ENCODE data around the gene ULK1.

Gene ULK1

GRCh38 chr12:131909081-131909751 is 14.8 kb downstream of the ULK1 start:
- no peak for DNase-seq

DNA sequence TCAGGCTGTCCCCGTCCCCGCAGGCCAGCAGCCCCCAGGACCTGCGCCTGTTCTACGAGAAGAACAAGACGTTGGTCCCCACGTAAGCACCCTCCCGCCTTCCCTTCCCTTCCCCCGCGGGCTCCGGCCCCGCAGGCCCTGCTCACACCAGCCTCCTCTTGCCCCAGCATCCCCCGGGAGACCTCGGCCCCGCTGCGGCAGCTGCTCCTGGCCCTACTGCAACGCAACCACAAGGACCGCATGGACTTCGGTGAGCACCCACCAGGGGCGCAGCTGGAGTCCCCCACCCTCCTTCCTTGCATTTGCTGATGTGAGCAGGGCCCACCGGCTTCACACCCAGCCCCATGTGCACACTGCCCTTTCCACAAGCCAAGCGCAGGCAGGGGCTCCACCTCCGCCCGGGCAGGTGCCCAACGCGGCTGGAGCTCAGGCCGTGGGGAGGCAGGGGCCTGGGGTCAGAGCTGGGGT is 15.4 kb downstream of the ULK1 start:
- DNase-seq = no peak

- DNase-seq = no peak
These were observed 16.0 kb downstream of the ULK1 start for GRCh38 chr12:131910302-131911027.

GRCh38 chr12:131911028-131911650 is 16.7 kb downstream of the ULK1 start:
- no peak for DNase-seq

DNA sequence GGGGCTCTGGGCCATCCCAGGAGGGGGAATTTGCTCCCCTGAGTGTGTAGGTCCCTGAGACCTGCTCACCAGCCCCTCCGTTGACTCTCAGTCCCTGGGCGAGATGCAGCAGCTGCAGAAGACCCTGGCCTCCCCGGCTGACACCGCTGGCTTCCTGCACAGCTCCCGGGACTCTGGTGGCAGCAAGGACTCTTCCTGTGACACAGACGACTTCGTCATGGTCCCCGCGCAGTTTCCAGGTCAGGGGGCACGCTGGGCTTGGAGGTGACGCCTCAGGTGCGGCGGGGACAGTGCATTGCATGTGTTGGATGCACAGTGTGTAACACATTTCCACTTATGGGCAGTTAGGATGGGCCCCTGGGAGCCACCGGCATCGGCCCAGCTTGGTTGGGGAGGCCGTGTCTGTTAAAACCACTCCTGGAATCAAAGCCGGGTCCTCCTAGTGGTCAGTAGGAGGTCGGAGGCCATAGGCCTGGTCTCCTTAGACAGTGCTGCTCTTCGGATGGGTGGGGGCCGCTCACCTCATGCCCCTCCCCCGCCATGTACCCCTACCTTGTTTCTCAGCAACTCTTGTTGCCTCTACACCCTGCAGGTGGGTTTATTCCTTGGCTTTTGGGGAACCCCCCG is 17.5 kb downstream of the ULK1 start:
- DNase-seq = no peak

GRCh38 chr12:131912518-131913274 is 18.3 kb downstream of the ULK1 start:
- peak; percentile 65 for DNase-seq

- no peak for DNase-seq
These were observed 19.2 kb downstream of the ULK1 start for GRCh38 chr12:131913666-131914065.

DNA sequence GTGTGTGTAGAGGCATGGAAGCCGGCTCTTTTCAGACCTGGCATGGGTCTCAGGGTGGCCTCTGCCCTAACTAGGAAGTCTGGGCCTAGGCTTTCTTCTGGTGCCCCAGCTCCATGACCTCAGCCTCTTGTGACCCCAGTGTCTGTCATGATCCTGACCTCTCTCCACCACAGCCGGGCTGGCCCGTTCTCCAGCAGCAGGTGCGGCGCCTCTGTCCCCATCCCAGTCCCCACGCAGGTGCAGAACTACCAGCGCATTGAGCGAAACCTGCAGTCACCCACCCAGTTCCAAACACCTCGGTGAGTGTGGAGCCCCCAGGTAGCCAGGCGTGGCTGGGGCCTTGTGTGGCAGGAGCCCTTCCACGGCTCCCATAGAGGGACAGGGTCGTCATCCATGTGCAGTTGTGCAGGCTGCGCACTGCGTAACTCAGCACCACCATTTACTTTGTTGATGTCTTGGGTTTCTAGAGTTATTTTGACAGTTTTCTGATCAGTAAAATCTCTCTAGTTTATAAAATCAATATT is 19.8 kb downstream of the ULK1 start:
- DNase-seq = no peak

DNA sequence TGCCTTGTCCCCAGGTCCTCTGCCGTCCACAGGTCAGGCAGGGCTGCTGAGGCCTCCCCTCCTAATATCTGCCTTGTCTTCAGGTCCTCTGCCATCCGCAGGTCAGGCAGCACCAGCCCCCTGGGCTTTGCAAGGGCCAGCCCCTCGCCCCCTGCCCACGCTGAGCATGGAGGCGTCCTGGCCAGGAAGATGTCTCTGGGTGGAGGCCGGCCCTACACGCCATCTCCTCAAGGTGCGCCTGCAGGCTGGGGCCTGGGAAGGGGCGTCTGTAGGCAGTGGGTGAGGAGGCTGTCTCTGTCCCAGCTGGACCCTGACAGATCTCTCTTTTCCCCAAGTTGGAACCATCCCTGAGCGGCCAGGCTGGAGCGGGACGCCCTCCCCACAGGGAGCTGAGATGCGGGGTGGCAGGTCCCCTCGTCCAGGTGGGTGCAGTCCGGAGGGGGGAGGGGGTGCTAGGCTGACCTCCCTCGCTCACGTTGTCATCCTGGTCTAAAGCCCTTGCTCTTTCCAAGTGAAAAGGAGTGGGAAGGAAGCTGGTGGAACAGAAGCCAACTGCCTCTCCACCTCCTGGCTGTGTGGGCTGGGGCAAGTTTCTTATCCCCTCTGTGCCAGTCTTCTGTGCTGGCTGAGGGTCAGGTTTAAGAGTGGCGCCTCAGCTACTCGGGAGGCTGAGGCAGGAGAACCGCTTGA is 20.7 kb downstream of the ULK1 start:
- DNase-seq = no peak

DNA sequence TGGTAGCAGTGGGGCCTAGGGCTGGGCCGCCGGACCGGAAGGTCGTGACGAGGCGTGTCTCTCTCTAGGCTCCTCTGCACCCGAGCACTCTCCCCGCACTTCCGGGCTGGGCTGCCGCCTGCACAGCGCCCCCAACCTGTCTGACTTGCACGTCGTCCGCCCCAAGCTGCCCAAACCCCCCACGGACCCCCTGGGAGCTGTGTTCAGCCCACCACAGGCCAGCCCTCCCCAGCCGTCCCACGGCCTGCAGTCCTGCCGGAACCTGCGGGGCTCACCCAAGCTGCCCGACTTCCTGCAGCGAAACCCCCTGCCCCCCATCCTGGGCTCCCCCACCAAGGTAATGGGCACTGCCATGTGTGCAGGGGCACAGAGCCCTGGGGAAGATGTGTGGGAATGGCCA is 21.4 kb downstream of the ULK1 start:
- DNase-seq = no peak

DNA sequence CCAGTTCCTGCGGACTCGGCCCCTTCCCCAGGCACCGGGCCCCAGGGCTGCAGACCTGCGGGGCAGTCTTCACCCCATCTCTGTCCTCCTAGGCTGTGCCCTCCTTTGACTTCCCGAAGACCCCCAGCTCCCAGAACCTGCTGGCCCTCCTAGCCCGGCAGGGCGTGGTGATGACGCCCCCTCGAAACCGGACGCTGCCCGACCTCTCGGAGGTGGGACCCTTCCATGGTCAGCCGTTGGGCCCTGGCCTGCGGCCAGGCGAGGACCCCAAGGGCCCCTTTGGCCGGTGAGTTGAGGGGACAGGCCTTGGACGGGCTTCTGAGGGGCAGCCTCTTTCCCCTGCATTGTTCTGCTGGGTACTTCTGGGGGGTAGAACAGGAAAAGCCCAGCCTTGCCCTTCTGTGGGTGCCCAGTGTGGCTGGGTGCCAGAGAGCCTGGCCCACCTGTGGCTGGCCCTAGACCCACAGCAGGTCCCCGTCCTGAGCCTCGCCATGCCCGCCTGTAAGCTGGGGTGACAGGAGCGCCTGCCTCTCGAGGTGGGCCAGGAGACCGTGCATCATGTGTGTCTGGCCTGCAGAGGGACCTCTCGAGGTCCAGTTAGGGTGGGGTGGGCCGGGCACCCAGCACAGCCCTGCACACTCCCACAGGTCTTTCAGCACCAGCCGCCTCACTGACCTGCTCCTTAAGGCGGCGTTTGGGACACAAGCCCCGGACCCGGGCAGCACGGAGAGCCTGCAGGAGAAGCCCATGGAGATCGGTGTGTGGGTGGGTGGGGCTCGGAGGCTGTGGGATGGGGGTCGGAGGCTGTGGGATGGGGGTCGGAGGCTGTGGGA is 22.1 kb downstream of the ULK1 start:
- DNase-seq = no peak

- no peak for DNase-seq
These were observed 22.8 kb downstream of the ULK1 start for GRCh38 chr12:131917139-131917710.

- DNase-seq = no peak
These were observed 23.4 kb downstream of the ULK1 start for GRCh38 chr12:131917711-131918306.

DNA sequence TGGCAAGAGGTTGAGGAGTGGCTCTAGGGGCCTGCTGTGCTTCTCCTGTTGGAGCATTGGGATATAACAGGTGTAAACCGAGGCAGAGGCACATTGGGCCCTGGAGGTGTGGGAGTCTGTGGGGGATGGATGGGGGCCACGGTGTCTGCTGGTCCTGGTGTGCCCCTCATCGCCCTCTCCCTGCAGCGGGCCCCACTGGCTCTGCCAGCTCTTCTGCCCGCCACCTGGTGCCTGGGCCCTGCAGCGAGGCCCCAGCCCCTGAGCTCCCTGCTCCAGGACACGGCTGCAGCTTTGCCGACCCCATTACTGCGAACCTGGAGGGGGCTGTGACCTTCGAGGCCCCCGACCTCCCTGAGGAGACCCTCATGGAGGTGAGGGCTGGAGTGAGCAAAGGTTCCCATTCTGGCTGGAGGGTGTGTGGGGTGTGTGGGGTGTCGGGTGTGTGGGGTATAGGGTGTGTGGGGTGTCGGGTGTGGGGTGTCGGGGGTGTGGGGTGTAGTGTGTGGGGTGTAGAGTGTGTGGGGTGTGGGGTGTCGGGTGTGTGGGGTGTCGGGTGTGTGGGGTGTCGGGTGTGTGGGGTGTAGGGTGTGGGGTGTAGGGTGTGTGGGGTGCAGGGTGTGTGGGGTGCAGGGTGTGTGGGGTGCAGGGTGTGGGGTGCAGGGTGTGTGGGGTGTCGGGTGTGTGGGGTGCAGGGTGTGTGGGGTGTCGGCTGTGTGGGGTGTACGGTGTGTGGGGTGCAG is 24.1 kb downstream of the ULK1 start:
- DNase-seq = no peak

- no peak for DNase-seq
These were observed 24.6 kb downstream of the ULK1 start for GRCh38 chr12:131919051-131919347.

- no peak for DNase-seq
These were observed 25.1 kb downstream of the ULK1 start for GRCh38 chr12:131919366-131920156.

DNA sequence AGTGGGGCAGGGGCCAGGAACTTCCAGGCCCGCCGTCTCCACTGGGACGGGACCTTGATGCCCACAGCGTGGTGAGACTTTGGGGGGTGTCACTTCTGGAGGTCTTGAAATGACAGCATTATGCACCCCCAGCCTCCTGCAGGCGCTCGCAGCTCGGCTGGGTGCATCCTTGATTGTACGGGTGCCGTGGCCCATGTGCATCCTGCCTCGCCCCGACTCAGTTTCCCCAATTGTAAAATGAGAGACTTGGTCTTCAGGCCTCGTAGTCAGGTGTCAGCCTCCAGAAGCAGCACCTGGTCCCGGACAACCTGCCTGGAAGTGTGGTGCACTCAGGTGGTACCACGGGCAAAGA is 25.7 kb downstream of the ULK1 start:
- no peak for DNase-seq

DNA sequence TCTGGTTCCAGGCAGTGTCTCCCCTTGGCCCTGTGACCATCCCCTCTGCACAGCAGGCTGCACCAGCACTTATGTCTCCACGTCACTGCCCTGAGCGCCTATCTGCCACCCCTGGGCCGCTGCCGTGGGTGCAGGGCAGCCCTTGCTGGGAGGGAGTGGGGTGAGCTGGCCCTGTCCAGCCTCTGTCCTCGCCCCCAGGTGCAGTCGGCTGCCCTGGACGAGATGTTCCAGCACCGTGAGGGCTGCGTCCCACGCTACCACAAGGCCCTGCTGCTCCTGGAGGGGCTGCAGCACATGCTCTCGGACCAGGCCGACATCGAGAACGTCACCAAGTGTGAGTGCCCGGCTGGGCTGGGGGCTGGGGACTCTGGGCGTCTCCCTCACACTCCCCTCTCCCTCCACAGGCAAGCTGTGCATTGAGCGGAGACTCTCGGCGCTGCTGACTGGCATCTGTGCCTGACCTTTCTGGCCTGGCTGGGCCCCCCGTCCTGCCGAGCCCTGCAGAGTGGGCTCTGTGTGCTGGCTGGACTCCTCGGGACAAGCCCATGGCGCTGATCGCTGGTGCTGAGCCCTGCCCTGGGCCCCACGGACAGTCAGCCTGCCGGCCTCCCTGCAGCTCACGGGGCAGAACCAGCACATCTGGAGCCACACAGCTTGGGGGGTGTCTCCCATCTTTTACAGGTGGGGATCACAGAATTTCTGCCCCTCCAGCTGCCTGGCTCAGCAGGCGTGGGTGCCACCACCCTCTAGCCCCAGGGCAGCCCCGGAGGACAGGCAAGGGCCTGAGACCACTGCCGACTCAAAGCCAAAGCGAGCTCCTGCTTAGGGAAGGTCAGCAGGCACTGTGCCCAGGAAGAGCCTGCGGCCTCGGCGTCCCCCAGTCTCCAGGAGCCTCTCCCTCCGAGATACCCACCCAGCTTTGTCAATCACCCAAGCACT is 26.7 kb downstream of the ULK1 start:
- DNase-seq = no peak
